Adrenal gland (tissue), 12 donors: ENCODE measurements around the gene IKZF4. TPM values are rescaled to one million over a fixed set of nuclear protein-coding genes. Genes with fewer than 3 reads are reported as not detected.

Experiments
- DNase-seq, 7 donors: peaks; one replicate each; pipeline ENCODE4 v3.0.0-alpha.2; 2019 to 2020
- H3K27ac ChIP-seq, 5 donors: fragments of 200-600 bp; sonication (generic) in 4 of 5; 1 replicate in 3 of 5; 2 replicates in 2 of 5; pipeline versions ENCODE4 v1.5.1 to v1.8.0; 2016 to 2020; ENCODE audit warnings: mild to moderate bottlenecking in 1 of 5
- H3K27me3 ChIP-seq: fragments of 200-600 bp; 2 replicates; pipeline ENCODE4 v1.8.0; 2021
- H3K36me3 ChIP-seq, 2 donors: fragments of 200-600 bp; replicated peaks in 1 of 2; 1 replicate in 1 of 2; 2 replicates in 1 of 2; pipeline versions ENCODE4 v1.5.1 to v1.8.0; 2018 to 2022
- H3K4me1 ChIP-seq, 2 donors: fragments of 200-600 bp; replicated peaks in 1 of 2; 1 replicate in 1 of 2; 2 replicates in 1 of 2; pipeline versions ENCODE4 v1.5.1 to v1.8.0; 2018 to 2021
- H3K4me3 ChIP-seq, 4 donors: fragments of 200-600 bp; sonication (generic) in 3 of 4; one replicate each; pipeline ENCODE4 v1.5.1; 2016 to 2018
- H3K9me3 ChIP-seq, 3 donors: fragments of 200-600 bp; sonication (generic) in 1 of 3; replicated peaks in 1 of 3; 1 replicate in 2 of 3; 2 replicates in 1 of 3; pipeline versions ENCODE4 v1.5.1 to v1.8.0; 2016 to 2021
- POLR2A ChIP-seq, 2 donors: fragments of 450-650 bp; IDR thresholded peaks; one replicate each; pipeline ENCODE4 v1.6.1; 2017; ENCODE audit warnings: antibody characterized with exemption in 2 of 2, mild to moderate bottlenecking in 2 of 2, moderate library complexity in 1 of 2
- WGBS, 4 donors: extraction: QIAGEN DNeasy Blood & Tissue Kit in 2 of 4; methylation state at CpG; one replicate each; pipeline versions ENCODE4 v1.1.5 to v1.1.7; 2013 to 2017; 5-methylcytosine and 5-hydroxymethylcytosine counted together
- intact Hi-C, 2 donors: fragments of 100-400 bp; cut with DNase I; formaldehyde crosslinking; loops; one replicate each; pipeline versions ENCODE4 v1.14.1 to v1.15.0; 2022 to 2023
- polyA plus RNA-seq, 3 donors: library from polyadenylated mRNA; stranded (reverse); fragments of 200-250 nt in 2 of 3; fragments of 350-450 nt in 1 of 3; fragmentation: Illumina TruSeq in 1 of 3; extraction: RNeasy Lipid Tissue Mini Kit (QIAGEN cat#74804) in 1 of 3; gene quantifications; one replicate each; pipeline ENCODE4 v1.2.3, GENCODE V29; 2013 to 2014
- total RNA-seq, 9 donors: library from RNA; depleted of rRNA in 4 of 9; stranded (reverse); fragments of >200 nt in 4 of 9; fragments of 120-200 nt in 1 of 9; fragmentation: NEBNext Ultra II Directional in 1 of 9; extraction: Animal tissue kit (Norgen Biotek cat#: 25700) in 1 of 9; gene quantifications; one replicate each; pipeline versions ENCODE4 v1.1.0 to v1.2.4, GENCODE V29; 2013 to 2023
- TF ChIP-seq, protein P1 (sequence below), 6 experiments: fragments of 450-650 bp in 4 of 6; fragments of 200-600 bp in 2 of 6; sonication (generic) in 1 of 6; IDR thresholded peaks; 1 replicate in 5 of 6; 2 replicates in 1 of 6; pipeline versions ENCODE4 v1.5.1 to v1.8.0; 2016 to 2021; ENCODE audit warnings: antibody characterized with exemption in 6 of 6, mild to moderate bottlenecking in 2 of 6, moderate library complexity in 1 of 6
- donor health status: healthy with polysubstance abuse.
- donor health status: Bipolar disorder and iron deficiency.
- donor health status: DM: yes; HTN: yes; CAD: no.
- donor health status: DM: no; HTN: no; CAD: no.
- donor health status: DM: no; HTN: no; CAD: no.
- donor health status: DM: yes; HTN: yes; CAD: no.

The IKZF4 gene
- total and polyA plus RNA-seq, 12 donors = 5.7 to 34.0 (median 11.0) TPM

DNA sequence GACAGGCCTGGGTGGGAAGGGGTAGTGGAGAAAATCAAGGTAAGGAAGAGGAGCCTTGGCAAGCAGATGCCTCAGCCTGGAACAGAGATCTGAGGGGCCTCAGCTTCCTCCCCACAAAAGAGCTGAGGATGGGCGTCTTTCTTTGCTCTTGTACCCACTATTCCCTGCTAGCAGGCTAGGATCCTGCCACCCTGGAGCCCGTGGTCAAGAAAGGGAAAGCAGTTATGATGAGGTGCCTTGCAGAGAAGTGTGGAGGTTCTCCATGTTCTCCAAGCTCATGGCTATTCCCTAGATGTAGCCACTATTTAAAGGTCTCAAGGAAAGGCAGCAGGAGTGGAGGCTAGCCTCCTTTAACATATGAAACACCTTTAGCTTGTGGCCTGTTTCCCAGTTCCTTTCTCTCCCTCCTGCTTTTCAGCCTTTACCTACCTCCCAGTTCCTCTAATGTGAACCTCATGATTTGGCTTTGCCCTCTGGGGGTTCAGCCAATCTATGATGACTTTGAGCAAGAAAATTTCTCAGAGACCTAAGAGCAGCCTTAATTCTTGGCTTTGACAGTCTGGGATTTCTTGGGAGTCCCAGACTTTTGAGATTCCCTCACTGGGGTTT lies 1.1 kb downstream of the IKZF4 start:
- peaks cover 0 to 26% of the 10 kb centered on the region in 2 donors for H3K36me3 ChIP-seq

DNA sequence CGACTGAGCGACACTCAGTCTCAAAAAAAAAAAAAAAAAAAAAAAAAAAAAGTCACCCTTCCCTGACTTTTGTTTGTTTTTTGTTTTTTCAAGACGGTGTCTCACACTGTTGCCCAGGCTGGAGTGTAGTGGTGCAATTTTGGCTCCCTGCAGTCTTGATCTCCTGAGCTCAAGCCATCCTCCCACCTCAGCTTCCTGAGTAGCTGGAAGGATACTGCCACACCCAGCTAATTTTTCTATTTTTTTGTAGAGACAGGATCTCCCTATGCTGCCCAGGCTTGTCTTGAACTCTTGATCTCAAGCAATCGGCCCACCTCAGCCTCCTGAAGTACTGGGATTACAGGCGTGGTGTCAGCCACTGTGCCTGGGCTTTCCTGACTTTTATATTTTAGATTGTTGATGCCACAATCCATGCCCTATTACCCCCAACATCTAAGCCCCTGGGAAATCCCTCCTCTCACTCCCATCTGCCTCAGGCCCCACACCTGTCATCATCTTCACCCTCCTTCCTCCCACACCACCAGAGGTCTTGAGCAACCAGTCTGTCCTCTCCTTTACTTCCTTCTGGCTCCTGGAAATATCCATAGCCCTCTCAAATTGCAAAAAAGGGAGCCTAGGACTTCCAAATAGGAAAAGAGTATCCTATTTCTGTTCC lies 7.8 kb downstream of the IKZF4 start:
- Histone ChIP-seq H3K9me3 (no peaks in the 10 kb centered on the region), H3K36me3 (peaks cover 0 to 59% of the 10 kb centered on the region in 2 donors), H3K4me1 (peaks cover 10 to 15% of the 10 kb centered on the region in 2 donors), H3K4me3 (no peak overlapping the region), H3K27me3 (no peaks in the 10 kb centered on the region), H3K27ac (peak overlapping the region; percentile 34 to 76 (median 71))
- TF ChIP-seq, protein P1, sequence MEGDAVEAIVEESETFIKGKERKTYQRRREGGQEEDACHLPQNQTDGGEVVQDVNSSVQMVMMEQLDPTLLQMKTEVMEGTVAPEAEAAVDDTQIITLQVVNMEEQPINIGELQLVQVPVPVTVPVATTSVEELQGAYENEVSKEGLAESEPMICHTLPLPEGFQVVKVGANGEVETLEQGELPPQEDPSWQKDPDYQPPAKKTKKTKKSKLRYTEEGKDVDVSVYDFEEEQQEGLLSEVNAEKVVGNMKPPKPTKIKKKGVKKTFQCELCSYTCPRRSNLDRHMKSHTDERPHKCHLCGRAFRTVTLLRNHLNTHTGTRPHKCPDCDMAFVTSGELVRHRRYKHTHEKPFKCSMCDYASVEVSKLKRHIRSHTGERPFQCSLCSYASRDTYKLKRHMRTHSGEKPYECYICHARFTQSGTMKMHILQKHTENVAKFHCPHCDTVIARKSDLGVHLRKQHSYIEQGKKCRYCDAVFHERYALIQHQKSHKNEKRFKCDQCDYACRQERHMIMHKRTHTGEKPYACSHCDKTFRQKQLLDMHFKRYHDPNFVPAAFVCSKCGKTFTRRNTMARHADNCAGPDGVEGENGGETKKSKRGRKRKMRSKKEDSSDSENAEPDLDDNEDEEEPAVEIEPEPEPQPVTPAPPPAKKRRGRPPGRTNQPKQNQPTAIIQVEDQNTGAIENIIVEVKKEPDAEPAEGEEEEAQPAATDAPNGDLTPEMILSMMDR (IDR thresholded peaks at IDR 0.05) = no peak
- WGBS, 4 donors = 50 to 81% (median 74%) methylated on average over 3 to 5 of the region's 5 CpGs
- DNase-seq = no peak
- intact Hi-C loops = loop anchor here in 1 of 2 donors (5.0 kb wide), 1 partner anchor 36 kb away; no protein-coding TSS in a partner anchor

More for the DNA sequence above, 1.1 kb downstream of the IKZF4 start:
- intact Hi-C loops = loop anchor here in 1 of 2 donors (5.0 kb wide), 1 partner anchor 145 kb away; no protein-coding TSS in a partner anchor
- Histone ChIP-seq H3K27ac (peak overlapping the region; percentile 35 to 90 (median 63)), H3K9me3 (no peaks in the 10 kb centered on the region), H3K27me3 (no peaks in the 10 kb centered on the region), H3K4me3 (peak overlapping the region in 2 of 4 donors; percentile 12 to 39), H3K4me1 (peaks cover 28 to 41% of the 10 kb centered on the region in 2 donors)
- TF ChIP-seq, protein P1 (IDR thresholded peaks at IDR 0.05) = no peak
- TF ChIP-seq POLR2A (IDR thresholded peaks at IDR 0.05) = no peak
- WGBS, 4 donors = 30 to 39% (median 35%) methylated on average over 2 of the region's 2 CpGs
- DNase-seq = peak in 1 of 7 donors; percentile 16

DNA sequence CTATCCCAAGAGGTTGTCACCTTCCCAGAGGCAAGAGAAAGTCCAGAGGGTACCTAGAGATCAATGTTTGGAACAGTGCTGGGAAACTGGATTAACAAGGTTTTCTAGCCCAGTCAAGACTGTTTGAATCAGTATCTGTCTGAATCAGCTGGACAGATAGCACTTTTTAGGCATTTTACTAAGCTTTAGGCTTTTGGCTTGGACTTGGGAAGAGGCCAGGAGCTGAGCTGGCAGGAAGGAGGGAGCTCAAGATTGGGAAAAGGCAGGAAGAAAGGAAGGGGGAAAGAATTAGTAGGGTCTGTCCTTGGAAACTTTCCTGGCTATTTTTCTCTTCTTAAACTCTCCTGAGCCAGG lies 8.3 kb downstream of the IKZF4 start:
- Histone ChIP-seq H3K27ac (peak overlapping the region; percentile 34 to 76 (median 71)), H3K4me3 (no peak overlapping the region), H3K27me3 (no peaks in the 10 kb centered on the region), H3K4me1 (peaks cover 10 to 13% of the 10 kb centered on the region in 2 donors), H3K36me3 (peaks cover 0 to 64% of the 10 kb centered on the region in 2 donors), H3K9me3 (no peaks in the 10 kb centered on the region)
- peak; percentile 67 to 88 (median 73) for DNase-seq
- TF ChIP-seq, protein P1 (IDR thresholded peaks at IDR 0.05) = no peak
- TF ChIP-seq POLR2A (IDR thresholded peaks at IDR 0.05) = no peak
- intact Hi-C loops = loop anchor here in 1 of 2 donors (5.0 kb wide), 1 partner anchor 37 kb away; no protein-coding TSS in a partner anchor

DNA sequence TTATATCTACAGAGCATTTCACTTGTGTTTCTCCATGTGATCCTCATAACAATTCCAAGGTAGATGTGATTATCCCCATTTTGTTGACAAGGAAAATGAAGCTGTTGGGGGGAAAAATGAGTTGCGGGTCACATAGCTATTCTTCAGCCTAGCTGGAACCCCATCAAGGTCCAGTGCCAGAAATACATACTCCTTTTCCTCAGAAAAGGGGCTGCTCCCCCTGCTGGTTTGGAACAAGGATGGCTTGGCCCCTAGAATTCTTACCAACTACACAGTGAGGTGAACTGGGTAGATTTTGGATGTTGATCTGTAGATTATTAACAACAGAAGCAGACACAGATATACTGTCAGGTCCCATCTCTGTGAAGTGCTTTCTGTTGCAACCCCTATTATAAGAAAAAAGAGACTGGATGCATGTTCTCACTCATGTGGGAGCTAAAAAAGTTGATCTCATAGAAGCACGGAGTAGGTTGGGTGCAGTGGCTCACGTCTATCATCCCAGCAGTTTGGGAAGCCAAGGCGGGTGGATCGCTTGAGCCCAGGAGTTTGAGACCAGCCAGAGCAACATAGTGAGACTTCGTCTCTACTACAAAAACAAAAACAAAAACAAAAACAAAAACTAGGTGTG lies 8.9 kb downstream of the IKZF4 start:
- no peak for TF ChIP-seq POLR2A (IDR thresholded peaks at IDR 0.05)
- TF ChIP-seq, protein P1 (IDR thresholded peaks at IDR 0.05) = peak; percentile 53 to 69 (median 66)
- Histone ChIP-seq H3K27ac (peak overlapping the region in 4 of 5 donors; percentile 61 to 76 (median 73)), H3K27me3 (no peaks in the 10 kb centered on the region), H3K4me1 (peaks cover 10 to 13% of the 10 kb centered on the region in 2 donors), H3K4me3 (no peak overlapping the region), H3K36me3 (peaks cover 0 to 69% of the 10 kb centered on the region in 2 donors), H3K9me3 (no peaks in the 10 kb centered on the region)
- intact Hi-C loops = loop anchor here (5.0 kb wide), 1 partner anchor 37 kb away; no protein-coding TSS in a partner anchor
- peak in 6 of 7 donors; percentile 59 to 70 (median 65) for DNase-seq
- 73 to 80% (median 77%) methylated on average over 6 of the region's 6 CpGs for WGBS, 4 donors
